Measurements from ENCODE around the gene BANF2. TPM values are rescaled to one million over a fixed set of nuclear protein-coding genes. Genes with fewer than 3 reads are reported as not detected.

The BANF2 gene
- total RNA-seq, 1 experiment from 2014 or later, result not detected

GRCh38 chr20:17709361-17710293 is 9.9 kb downstream of the BANF2 start:
- Mint-ChIP-seq H3K9me3 (ENCODE audit: low read depth, unreplicated experiment) (no peaks in the 10 kb centered on the region), H3K4me3 (ENCODE audit: low read depth, unreplicated experiment) (no peak overlapping the region), H3K4me1 (ENCODE audit: low read depth, unreplicated experiment) (no peaks in the 10 kb centered on the region), H3K27me3 (ENCODE audit: unreplicated experiment) (no peaks in the 10 kb centered on the region), H3K36me3 (ENCODE audit: insufficient read depth, unreplicated experiment) (no peaks in the 10 kb centered on the region), H3K27ac (ENCODE audit: unreplicated experiment) (no peak overlapping the region)
- CTCF ChIA-PET, result no interaction called here
- intact Hi-C loops (cut with micrococcal nuclease; ENCODE audit: unreplicated experiment), result no loop called here
- no peak for DNase-seq
- TF ChIP-seq, protein P1, sequence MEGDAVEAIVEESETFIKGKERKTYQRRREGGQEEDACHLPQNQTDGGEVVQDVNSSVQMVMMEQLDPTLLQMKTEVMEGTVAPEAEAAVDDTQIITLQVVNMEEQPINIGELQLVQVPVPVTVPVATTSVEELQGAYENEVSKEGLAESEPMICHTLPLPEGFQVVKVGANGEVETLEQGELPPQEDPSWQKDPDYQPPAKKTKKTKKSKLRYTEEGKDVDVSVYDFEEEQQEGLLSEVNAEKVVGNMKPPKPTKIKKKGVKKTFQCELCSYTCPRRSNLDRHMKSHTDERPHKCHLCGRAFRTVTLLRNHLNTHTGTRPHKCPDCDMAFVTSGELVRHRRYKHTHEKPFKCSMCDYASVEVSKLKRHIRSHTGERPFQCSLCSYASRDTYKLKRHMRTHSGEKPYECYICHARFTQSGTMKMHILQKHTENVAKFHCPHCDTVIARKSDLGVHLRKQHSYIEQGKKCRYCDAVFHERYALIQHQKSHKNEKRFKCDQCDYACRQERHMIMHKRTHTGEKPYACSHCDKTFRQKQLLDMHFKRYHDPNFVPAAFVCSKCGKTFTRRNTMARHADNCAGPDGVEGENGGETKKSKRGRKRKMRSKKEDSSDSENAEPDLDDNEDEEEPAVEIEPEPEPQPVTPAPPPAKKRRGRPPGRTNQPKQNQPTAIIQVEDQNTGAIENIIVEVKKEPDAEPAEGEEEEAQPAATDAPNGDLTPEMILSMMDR (IDR thresholded peaks at IDR 0.05; ENCODE audit: unreplicated experiment), result no peak
- BruUV-seq (replicated peaks), result no TSS peak

- Mint-ChIP-seq H3K27ac (ENCODE audit: unreplicated experiment) (no peak overlapping the region), H3K9me3 (ENCODE audit: low read depth, unreplicated experiment) (no peaks in the 10 kb centered on the region), H3K36me3 (ENCODE audit: insufficient read depth, unreplicated experiment) (no peaks in the 10 kb centered on the region), H3K4me1 (ENCODE audit: low read depth, unreplicated experiment) (no peaks in the 10 kb centered on the region), H3K4me3 (ENCODE audit: low read depth, unreplicated experiment) (no peak overlapping the region), H3K27me3 (ENCODE audit: unreplicated experiment) (no peaks in the 10 kb centered on the region)
- TF ChIP-seq, protein P1 (IDR thresholded peaks at IDR 0.05; ENCODE audit: unreplicated experiment), result no peak
- CTCF ChIA-PET, result no interaction called here
- DNase-seq, result no peak
- intact Hi-C loops (cut with micrococcal nuclease; ENCODE audit: unreplicated experiment), result no loop called here
- no TSS peak for BruUV-seq (replicated peaks)
Measured at GRCh38 chr20:17710379-17711266, 10.9 kb downstream of the BANF2 start.

GRCh38 chr20:17711267-17711627 is 11.5 kb downstream of the BANF2 start:
- intact Hi-C loops (cut with micrococcal nuclease; ENCODE audit: unreplicated experiment), result no loop called here
- TF ChIP-seq, protein P1 (IDR thresholded peaks at IDR 0.05; ENCODE audit: unreplicated experiment), result no peak
- CTCF ChIA-PET, result no interaction called here
- DNase-seq, result no peak
- Mint-ChIP-seq H3K4me1 (ENCODE audit: low read depth, unreplicated experiment) (no peaks in the 10 kb centered on the region), H3K36me3 (ENCODE audit: insufficient read depth, unreplicated experiment) (no peaks in the 10 kb centered on the region), H3K27me3 (ENCODE audit: unreplicated experiment) (no peaks in the 10 kb centered on the region), H3K9me3 (ENCODE audit: low read depth, unreplicated experiment) (no peaks in the 10 kb centered on the region), H3K4me3 (ENCODE audit: low read depth, unreplicated experiment) (no peak overlapping the region), H3K27ac (ENCODE audit: unreplicated experiment) (no peak overlapping the region)
- no TSS peak for BruUV-seq (replicated peaks)

GRCh38 chr20:17712201-17712600 is 12.4 kb downstream of the BANF2 start:
- H3K36me3 Mint-ChIP-seq (ENCODE audit: insufficient read depth, unreplicated experiment), result no peaks in the 10 kb centered on the region
- H3K4me3 Mint-ChIP-seq (ENCODE audit: low read depth, unreplicated experiment), result no peak overlapping the region
- H3K27me3 Mint-ChIP-seq (ENCODE audit: unreplicated experiment), result no peaks in the 10 kb centered on the region
- H3K27ac Mint-ChIP-seq (ENCODE audit: unreplicated experiment), result no peak overlapping the region
- DNase-seq, result no peak
- intact Hi-C loops (cut with micrococcal nuclease; ENCODE audit: unreplicated experiment), result no loop called here
- CTCF ChIA-PET, result no interaction called here
- TF ChIP-seq, protein P1 (IDR thresholded peaks at IDR 0.05; ENCODE audit: unreplicated experiment), result no peak
- no peaks in the 10 kb centered on the region for H3K4me1 Mint-ChIP-seq (ENCODE audit: low read depth, unreplicated experiment)
- BruUV-seq (replicated peaks), result no TSS peak
- no peaks in the 10 kb centered on the region for H3K9me3 Mint-ChIP-seq (ENCODE audit: low read depth, unreplicated experiment)

Measured in Calu3 (cell line).